SK-N-SH treated with all-trans-retinoic acid at 6 μM for 48 hours (cell line): ENCODE data around the gene OBSCN.

Source experiments
- ATAC-seq: fragments of 200-7000 bp; cut with Tn5 transposase; 3 replicates; pipeline ENCODE4 v1.9.1; 2020; ENCODE audit warnings: mild to moderate bottlenecking, moderate library complexity
- ARNTL ChIP-seq: fragments of 450-650 bp; formaldehyde crosslinking; IDR thresholded peaks from 2 replicates; pipeline ENCODE4 v1.5.0; 2020; ENCODE audit warnings: low read depth, mild to moderate bottlenecking, moderate library complexity, borderline replicate concordance
- BACH2 ChIP-seq: fragments of 250-450 bp; sonication (Bioruptor Pico); IDR thresholded peaks from 2 replicates; pipeline ENCODE4 v1.9.0; 2021; ENCODE audit warnings: mild to moderate bottlenecking, borderline replicate concordance
- CSDC2 ChIP-seq: fragments of 250-450 bp; sonication (Bioruptor Pico); IDR thresholded peaks from 2 replicates; pipeline ENCODE4 v1.5.0; 2020; ENCODE audit warnings: mild to moderate bottlenecking, moderate library complexity
- CSRNP3 ChIP-seq: fragments of 250-450 bp; sonication (Bioruptor Pico); IDR thresholded peaks from 2 replicates; pipeline ENCODE4 v1.5.1; 2021; ENCODE audit warnings: mild to moderate bottlenecking, moderate library complexity
- ESRRG ChIP-seq: fragments of 250-450 bp; sonication (Bioruptor Pico); IDR thresholded peaks from 2 replicates; pipeline ENCODE4 v1.6.1; 2021; ENCODE audit warnings: mild to moderate bottlenecking
- GLIS3 ChIP-seq: fragments of 250-450 bp; sonication (Bioruptor Pico); IDR thresholded peaks from 2 replicates; pipeline ENCODE4 v1.5.0; 2020; ENCODE audit warnings: mild to moderate bottlenecking, moderate library complexity
- ISL1 ChIP-seq: fragments of 250-450 bp; sonication (Bioruptor Pico); IDR thresholded peaks from 2 replicates; pipeline ENCODE4 v2.1.2; 2022; ENCODE audit warnings: mild to moderate bottlenecking, moderate library complexity
- OSR1 ChIP-seq: fragments of 250-450 bp; sonication (Bioruptor Pico); IDR thresholded peaks from 2 replicates; pipeline ENCODE4 v1.8.0; 2022; ENCODE audit warnings: moderate library complexity, mild to moderate bottlenecking, inconsistent platforms
- POU6F1 ChIP-seq: fragments of 250-450 bp; sonication (Bioruptor Pico); IDR thresholded peaks from 2 replicates; pipeline ENCODE4 v1.8.0; 2021; ENCODE audit warnings: low read depth, mild to moderate bottlenecking, moderate library complexity, borderline replicate concordance
- PPARA ChIP-seq: fragments of 250-450 bp; sonication (Bioruptor Pico); IDR thresholded peaks from 2 replicates; pipeline ENCODE4 v1.5.0; 2020; ENCODE audit warnings: mild to moderate bottlenecking, borderline replicate concordance
- RARB ChIP-seq: fragments of 250-450 bp; sonication (Bioruptor Pico); IDR thresholded peaks from 2 replicates; pipeline ENCODE4 v1.8.0; 2021; ENCODE audit warnings: mild to moderate bottlenecking, moderate library complexity
- SNAI2 ChIP-seq: fragments of 250-450 bp; sonication (Bioruptor Pico); IDR thresholded peaks from 2 replicates; pipeline ENCODE4 v1.5.0; 2020; ENCODE audit warnings: mild to moderate bottlenecking, moderate library complexity
- TCF4 ChIP-seq: fragments of 250-450 bp; sonication (Bioruptor Pico); IDR thresholded peaks from 2 replicates; pipeline ENCODE4 v1.8.0; 2021; ENCODE audit warnings: mild to moderate bottlenecking, moderate library complexity, borderline replicate concordance
- TOX ChIP-seq: fragments of 250-450 bp; sonication (Bioruptor Pico); IDR thresholded peaks from 2 replicates; pipeline ENCODE4 v1.8.0; 2021; ENCODE audit warnings: mild to moderate bottlenecking, moderate library complexity, borderline replicate concordance
- ZC3H10 ChIP-seq: fragments of 250-450 bp; sonication (Bioruptor Pico); IDR thresholded peaks from 2 replicates; pipeline ENCODE4 v1.5.1; 2021; ENCODE audit warnings: mild to moderate bottlenecking, moderate library complexity
- ZFP3 ChIP-seq: fragments of 250-450 bp; sonication (Bioruptor Pico); IDR thresholded peaks from 2 replicates; pipeline ENCODE4 v1.5.0; 2020; ENCODE audit warnings: mild to moderate bottlenecking, moderate library complexity
- ZFP30 ChIP-seq: fragments of 450-650 bp; formaldehyde crosslinking; IDR thresholded peaks from 2 replicates; pipeline ENCODE4 v1.5.0; 2022; ENCODE audit warnings: mild to moderate bottlenecking, moderate library complexity
- ZNF565 ChIP-seq: fragments of 450-650 bp; formaldehyde crosslinking; conservative IDR thresholded peaks from 2 replicates; pipeline ENCODE4 v1.5.0; 2020; ENCODE audit warnings: low read depth, mild to moderate bottlenecking, moderate library complexity
- ZNF8 ChIP-seq: fragments of 450-650 bp; formaldehyde crosslinking; IDR thresholded peaks from 2 replicates; pipeline ENCODE4 v1.5.0; 2020; ENCODE audit warnings: mild to moderate bottlenecking, moderate library complexity
- TF ChIP-seq, protein P1 (sequence below): fragments of 250-450 bp; sonication (Bioruptor Pico); IDR thresholded peaks from 2 replicates; pipeline ENCODE4 v1.8.0; 2020; ENCODE audit warnings: mild to moderate bottlenecking, moderate library complexity, borderline replicate concordance
- TF ChIP-seq, protein P2 (sequence below): fragments of 250-450 bp; sonication (Bioruptor Pico); IDR thresholded peaks from 2 replicates; pipeline ENCODE4 v1.5.0; 2020; ENCODE audit warnings: mild to moderate bottlenecking, moderate library complexity
- TF ChIP-seq, protein P3 (sequence below): fragments of 250-450 bp; sonication (Bioruptor Pico); IDR thresholded peaks from 2 replicates; pipeline ENCODE4 v1.5.1; 2020; ENCODE audit warnings: low read depth, mild to moderate bottlenecking, moderate library complexity

Gene OBSCN

GRCh38 chr1:228170666-228171065 lies 37.2 kb upstream of the OBSCN start:
- no peak for ATAC-seq
- TF ChIP-seq ZC3H10 (no peak), PPARA (CRISPR knock-in tag) (no peak), POU6F1 (CRISPR knock-in tag) (no peak), ZNF565 (no peak), ZNF8 (CRISPR knock-in tag) (no peak), ISL1 (CRISPR knock-in tag) (no peak), RARB (no peak), ZFP30 (CRISPR knock-in tag) (no peak), OSR1 (CRISPR knock-in tag) (no peak), TOX (CRISPR knock-in tag) (no peak), GLIS3 (CRISPR knock-in tag) (no peak)
- TF ChIP-seq, protein P1, sequence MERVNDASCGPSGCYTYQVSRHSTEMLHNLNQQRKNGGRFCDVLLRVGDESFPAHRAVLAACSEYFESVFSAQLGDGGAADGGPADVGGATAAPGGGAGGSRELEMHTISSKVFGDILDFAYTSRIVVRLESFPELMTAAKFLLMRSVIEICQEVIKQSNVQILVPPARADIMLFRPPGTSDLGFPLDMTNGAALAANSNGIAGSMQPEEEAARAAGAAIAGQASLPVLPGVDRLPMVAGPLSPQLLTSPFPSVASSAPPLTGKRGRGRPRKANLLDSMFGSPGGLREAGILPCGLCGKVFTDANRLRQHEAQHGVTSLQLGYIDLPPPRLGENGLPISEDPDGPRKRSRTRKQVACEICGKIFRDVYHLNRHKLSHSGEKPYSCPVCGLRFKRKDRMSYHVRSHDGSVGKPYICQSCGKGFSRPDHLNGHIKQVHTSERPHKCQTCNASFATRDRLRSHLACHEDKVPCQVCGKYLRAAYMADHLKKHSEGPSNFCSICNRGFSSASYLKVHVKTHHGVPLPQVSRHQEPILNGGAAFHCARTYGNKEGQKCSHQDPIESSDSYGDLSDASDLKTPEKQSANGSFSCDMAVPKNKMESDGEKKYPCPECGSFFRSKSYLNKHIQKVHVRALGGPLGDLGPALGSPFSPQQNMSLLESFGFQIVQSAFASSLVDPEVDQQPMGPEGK (CRISPR knock-in tag) = no peak
- TF ChIP-seq, protein P2, sequence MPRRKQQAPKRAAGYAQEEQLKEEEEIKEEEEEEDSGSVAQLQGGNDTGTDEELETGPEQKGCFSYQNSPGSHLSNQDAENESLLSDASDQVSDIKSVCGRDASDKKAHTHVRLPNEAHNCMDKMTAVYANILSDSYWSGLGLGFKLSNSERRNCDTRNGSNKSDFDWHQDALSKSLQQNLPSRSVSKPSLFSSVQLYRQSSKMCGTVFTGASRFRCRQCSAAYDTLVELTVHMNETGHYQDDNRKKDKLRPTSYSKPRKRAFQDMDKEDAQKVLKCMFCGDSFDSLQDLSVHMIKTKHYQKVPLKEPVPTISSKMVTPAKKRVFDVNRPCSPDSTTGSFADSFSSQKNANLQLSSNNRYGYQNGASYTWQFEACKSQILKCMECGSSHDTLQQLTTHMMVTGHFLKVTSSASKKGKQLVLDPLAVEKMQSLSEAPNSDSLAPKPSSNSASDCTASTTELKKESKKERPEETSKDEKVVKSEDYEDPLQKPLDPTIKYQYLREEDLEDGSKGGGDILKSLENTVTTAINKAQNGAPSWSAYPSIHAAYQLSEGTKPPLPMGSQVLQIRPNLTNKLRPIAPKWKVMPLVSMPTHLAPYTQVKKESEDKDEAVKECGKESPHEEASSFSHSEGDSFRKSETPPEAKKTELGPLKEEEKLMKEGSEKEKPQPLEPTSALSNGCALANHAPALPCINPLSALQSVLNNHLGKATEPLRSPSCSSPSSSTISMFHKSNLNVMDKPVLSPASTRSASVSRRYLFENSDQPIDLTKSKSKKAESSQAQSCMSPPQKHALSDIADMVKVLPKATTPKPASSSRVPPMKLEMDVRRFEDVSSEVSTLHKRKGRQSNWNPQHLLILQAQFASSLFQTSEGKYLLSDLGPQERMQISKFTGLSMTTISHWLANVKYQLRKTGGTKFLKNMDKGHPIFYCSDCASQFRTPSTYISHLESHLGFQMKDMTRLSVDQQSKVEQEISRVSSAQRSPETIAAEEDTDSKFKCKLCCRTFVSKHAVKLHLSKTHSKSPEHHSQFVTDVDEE = no peak

GRCh38 chr1:228171221-228171891 lies 36.5 kb upstream of the OBSCN start:
- TF ChIP-seq SNAI2 (CRISPR knock-in tag) (no peak), OSR1 (CRISPR knock-in tag) (no peak), CSDC2 (CRISPR knock-in tag) (no peak), ZNF565 (no peak), BACH2 (CRISPR knock-in tag) (no peak), ZFP30 (CRISPR knock-in tag) (no peak), ARNTL (CRISPR knock-in tag) (no peak), ZFP3 (CRISPR knock-in tag) (no peak), CSRNP3 (CRISPR knock-in tag) (no peak), ESRRG (CRISPR knock-in tag) (no peak), TCF4 (CRISPR knock-in tag) (no peak), ZC3H10 (no peak), PPARA (CRISPR knock-in tag) (no peak), POU6F1 (CRISPR knock-in tag) (no peak), ISL1 (CRISPR knock-in tag) (no peak), GLIS3 (CRISPR knock-in tag) (no peak), ZNF8 (CRISPR knock-in tag) (no peak)
- TF ChIP-seq, protein P3, sequence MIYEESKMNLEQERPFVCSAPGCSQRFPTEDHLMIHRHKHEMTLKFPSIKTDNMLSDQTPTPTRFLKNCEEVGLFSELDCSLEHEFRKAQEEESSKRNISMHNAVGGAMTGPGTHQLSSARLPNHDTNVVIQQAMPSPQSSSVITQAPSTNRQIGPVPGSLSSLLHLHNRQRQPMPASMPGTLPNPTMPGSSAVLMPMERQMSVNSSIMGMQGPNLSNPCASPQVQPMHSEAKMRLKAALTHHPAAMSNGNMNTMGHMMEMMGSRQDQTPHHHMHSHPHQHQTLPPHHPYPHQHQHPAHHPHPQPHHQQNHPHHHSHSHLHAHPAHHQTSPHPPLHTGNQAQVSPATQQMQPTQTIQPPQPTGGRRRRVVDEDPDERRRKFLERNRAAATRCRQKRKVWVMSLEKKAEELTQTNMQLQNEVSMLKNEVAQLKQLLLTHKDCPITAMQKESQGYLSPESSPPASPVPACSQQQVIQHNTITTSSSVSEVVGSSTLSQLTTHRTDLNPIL (CRISPR knock-in tag) = no peak
- TF ChIP-seq, protein P1 (CRISPR knock-in tag) = no peak
- TF ChIP-seq, protein P2 = no peak
- no peak for ATAC-seq
